Fibroblast of the conjunctiva (primary cell): Measurements from ENCODE around the gene DNM3.
A peak's percentile ranks its signal among the peaks of the same experiment; 100 is the strongest.
"Not testable (repeated sequence)": the region's sequence is repeated elsewhere in the genome, so short reads cannot be mapped to it uniquely, and the experiment has no call there.

Experiments used
- DNase-seq: peaks from one replicate; pipeline ENCODE4 v3.0.0-alpha.2; 2010; ENCODE audit warnings: low read depth

DNM3 gene

GRCh38 chr1:172277989-172278388 lies 436.7 kb downstream of the DNM3 start:
- no peak for DNase-seq

DNA sequence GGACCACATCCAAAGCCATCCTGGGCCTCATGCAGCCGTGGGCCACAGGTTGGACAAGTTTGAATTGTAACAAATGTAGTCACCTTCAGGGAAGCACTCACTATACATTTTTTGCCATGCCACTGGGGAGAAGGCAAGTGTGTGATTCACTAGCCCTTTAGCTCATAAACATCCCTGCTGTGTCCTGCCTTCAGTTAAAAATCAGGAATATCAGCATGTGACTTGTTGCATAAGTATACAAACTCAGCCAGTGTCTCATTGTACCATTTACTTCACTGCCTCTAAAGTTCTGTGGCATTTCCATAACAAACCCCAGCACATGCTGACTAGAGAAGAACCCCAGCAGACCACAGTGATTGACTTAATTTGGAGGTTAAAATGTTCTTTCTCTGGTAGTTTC lies 437.2 kb downstream of the DNM3 start:
- DNase-seq: no peak

GRCh38 chr1:172279939-172280636 lies 438.8 kb downstream of the DNM3 start:
- DNase-seq: no peak

GRCh38 chr1:172283766-172284165 lies 442.5 kb downstream of the DNM3 start:
- no peak for DNase-seq

GRCh38 chr1:172286629-172287076 lies 445.4 kb downstream of the DNM3 start:
- DNase-seq: peak; percentile 85

DNA sequence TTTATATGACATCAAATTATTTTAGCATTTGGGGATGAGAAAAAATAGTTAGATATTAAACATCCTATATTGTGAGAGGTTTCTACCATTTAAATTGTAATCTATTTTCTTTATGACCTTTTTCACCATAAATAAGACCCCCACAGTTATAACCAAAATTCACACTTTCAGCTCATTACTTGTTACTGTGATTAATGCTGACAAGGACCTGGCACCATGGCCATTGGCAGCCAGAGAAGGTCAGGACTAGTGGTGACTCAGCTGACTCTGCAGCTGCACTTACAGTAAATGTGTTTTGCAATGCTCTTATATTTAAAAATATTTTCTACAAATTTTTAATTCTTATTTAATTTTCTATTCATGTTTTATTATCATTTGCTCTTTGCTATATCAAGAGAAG lies 445.9 kb downstream of the DNM3 start:
- no peak for DNase-seq

GRCh38 chr1:172288581-172288980 lies 447.3 kb downstream of the DNM3 start:
- DNase-seq: no peak

- DNase-seq: no peak
Measured at GRCh38 chr1:172289448-172289847, 448.1 kb downstream of the DNM3 start.

- no peak for DNase-seq
Measured at GRCh38 chr1:172292840-172293239, 451.5 kb downstream of the DNM3 start.

DNA sequence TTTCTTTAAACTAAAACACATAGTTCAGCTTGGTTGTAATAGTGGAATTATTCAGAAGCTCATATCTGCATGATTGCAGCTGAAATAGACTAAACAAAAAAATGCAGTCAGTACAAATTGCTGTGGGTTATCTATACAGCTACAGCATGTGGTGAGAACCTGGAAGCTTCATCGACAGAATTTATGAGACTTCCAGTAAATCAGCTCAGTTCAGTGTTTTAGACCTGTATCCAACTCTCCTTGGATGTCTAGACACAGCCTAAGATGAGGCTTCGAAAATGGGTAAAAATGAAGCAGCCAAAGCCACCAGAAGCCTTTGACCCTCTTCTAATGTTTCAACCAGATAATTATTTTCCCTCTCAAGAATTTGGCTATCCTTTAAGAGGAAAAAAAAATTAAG lies 452.1 kb downstream of the DNM3 start:
- no peak for DNase-seq

GRCh38 chr1:172298141-172298540 lies 456.8 kb downstream of the DNM3 start:
- DNase-seq: no peak

GRCh38 chr1:172298911-172299310 lies 457.6 kb downstream of the DNM3 start:
- no peak for DNase-seq

DNA sequence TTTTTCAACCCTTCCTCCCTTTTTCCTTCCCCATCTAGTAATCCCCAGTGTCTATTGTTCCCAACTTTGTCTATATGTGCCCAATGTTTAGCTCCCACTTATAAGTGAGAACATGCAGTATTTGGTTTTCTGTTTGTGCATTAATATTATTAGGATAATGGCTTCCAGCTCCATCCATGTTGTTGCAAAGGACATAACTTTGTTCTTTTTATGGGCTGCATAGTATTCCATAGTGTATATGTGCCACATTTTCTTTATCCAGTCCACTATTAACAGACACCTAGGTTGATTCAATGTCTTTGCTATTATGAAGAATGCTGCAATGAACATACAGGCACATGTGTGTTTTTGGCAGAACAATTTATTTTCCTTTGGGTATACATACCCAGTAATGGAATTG lies 458.2 kb downstream of the DNM3 start:
- no peak for DNase-seq

DNA sequence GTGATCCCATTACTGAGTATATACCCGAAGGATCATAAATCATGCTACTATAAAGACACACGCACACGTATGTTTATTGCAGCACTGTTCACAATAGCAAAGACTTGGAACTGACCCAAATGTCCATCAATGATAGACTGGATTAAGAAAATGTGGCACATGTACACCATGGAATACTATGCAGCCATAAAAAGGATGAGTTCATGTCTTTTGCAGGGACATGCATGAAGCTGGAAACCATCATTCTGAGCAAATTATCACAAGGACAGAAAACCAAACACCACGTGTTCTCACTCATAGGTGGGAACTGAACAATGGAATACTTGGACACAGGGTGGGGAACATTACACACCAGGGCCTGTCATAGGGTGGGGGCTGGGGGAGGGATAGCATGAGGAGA lies 466.2 kb downstream of the DNM3 start:
- DNase-seq: not testable (repeated sequence)

DNA sequence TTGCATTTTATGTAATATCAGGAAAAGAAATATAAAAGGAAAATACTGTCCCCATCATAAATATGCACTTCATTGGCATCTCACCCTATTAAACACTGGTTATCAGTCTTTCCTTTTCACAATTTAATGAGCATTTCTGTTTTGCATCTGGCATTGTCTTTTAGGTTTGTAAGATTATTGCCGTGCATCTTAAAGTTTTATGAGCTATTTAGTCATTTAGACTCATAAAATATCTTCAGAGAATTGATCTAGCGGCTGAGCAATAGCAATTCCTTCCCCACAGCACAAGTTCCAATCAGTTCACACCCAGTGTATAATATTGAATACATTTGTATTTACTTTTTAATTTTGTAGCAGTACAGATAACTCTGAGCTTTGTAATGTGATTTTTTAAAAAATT lies 466.8 kb downstream of the DNM3 start:
- DNase-seq: no peak

DNA sequence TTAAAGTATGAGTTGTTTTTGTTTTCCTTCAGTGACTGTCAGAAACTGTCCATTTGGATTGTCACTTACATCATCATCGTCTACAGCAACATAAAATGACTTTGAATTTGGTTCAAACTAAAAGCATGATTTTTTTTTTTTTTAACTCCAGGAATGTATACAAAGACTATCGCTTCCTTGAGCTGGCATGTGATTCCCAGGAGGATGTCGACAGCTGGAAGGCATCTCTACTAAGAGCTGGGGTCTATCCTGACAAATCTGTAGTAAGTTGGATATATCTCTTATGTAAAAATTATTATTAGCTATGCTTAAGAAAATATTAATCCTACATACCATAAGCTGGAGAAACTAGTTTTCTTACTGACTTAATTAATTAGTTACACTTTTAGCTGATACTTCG lies 467.3 kb downstream of the DNM3 start:
- DNase-seq: no peak

- DNase-seq: no peak
Measured at GRCh38 chr1:172320733-172321132, 479.4 kb downstream of the DNM3 start.

- DNase-seq: peak; percentile 55
Measured at GRCh38 chr1:172321451-172321850, 480.2 kb downstream of the DNM3 start.

- DNase-seq: peak; percentile 90
Measured at GRCh38 chr1:172322219-172323061, 481.1 kb downstream of the DNM3 start.

- peak; percentile 23 for DNase-seq
Measured at GRCh38 chr1:172323686-172324085, 482.4 kb downstream of the DNM3 start.

GRCh38 chr1:172324086-172324485 lies 482.8 kb downstream of the DNM3 start:
- DNase-seq: no peak

GRCh38 chr1:172324761-172325160 lies 483.5 kb downstream of the DNM3 start:
- no peak for DNase-seq

- DNase-seq: no peak
Measured at GRCh38 chr1:172325531-172325930, 484.2 kb downstream of the DNM3 start.
